GM12891 (cell line): Measurements from ENCODE around the gene P2RY8.

Experiments
- POLR2A ChIP-seq: IDR thresholded peaks from 2 replicates; pipeline ENCODE4 v1.6.1; 2011; ENCODE audit warnings: low read depth, low read length, control low read depth
- POLR2AphosphoS5 ChIP-seq: IDR thresholded peaks from 2 replicates; pipeline ENCODE4 v1.6.1; 2011; ENCODE audit warnings: low read depth, low read length, control low read depth
- TAF1 ChIP-seq: IDR thresholded peaks from 2 replicates; pipeline ENCODE4 v1.6.1; 2011; ENCODE audit warnings: low read depth, low read length, control low read depth

DNA sequence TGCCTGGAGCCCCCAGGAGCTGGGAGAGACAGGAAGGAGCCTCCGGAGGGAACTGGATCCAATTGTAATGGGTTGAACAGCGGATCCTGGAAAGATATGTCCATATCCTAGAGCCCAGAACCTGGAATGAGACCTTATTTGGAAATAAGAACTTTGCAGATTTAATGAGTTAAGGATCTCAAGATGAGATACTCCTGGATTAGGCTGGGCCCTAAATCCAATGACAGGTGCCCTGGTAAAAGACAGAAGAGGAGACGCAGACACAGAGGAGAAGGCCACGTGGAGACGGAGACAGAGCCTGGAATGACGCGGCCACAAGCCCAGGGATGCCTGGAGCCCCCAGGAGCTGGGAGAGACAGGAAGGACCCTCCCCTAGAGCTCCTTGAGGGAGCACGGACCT lies 34.1 kb downstream of the P2RY8 start:
- TF ChIP-seq POLR2A (no peak), POLR2AphosphoS5 (no peak), TAF1 (no peak)
